ENCODE measurements around the gene SMARCB1.

DNA sequence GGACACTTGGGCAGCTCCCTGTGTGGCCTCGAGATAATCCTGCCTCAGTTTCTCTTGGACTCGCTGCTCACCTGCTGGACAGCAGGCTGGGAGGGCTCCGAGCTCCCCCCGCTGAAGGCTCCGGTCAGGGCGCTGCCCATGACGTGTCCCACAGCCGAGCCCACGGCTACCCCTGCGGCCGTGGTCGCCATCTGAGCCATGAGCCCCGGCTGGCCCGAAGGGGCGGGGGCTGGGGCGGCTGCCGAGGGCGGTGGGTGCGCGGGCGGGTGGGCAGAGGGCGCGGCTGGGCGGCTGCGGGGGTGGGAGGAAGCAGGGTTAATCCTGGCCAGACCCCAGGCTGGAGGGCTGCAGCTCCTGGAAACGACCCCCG lies 19.5 kb upstream of the SMARCB1 start:
- TF ChIP-seq, protein P1, sequence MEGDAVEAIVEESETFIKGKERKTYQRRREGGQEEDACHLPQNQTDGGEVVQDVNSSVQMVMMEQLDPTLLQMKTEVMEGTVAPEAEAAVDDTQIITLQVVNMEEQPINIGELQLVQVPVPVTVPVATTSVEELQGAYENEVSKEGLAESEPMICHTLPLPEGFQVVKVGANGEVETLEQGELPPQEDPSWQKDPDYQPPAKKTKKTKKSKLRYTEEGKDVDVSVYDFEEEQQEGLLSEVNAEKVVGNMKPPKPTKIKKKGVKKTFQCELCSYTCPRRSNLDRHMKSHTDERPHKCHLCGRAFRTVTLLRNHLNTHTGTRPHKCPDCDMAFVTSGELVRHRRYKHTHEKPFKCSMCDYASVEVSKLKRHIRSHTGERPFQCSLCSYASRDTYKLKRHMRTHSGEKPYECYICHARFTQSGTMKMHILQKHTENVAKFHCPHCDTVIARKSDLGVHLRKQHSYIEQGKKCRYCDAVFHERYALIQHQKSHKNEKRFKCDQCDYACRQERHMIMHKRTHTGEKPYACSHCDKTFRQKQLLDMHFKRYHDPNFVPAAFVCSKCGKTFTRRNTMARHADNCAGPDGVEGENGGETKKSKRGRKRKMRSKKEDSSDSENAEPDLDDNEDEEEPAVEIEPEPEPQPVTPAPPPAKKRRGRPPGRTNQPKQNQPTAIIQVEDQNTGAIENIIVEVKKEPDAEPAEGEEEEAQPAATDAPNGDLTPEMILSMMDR (IDR thresholded peaks at IDR 0.05): no peak
- TF ChIP-seq POLR2A (IDR thresholded peaks at IDR 0.05; ENCODE audit: low read depth) (no peak), POLR2AphosphoS5 (IDR thresholded peaks at IDR 0.05) (no peak)
